Stimulated activated CD8-positive, alpha-beta memory T cell treated with anti-CD3 and anti-CD28 coated beads, Interleukin-4, amount 100 ng/mL, for 48 hours (primary cell): ENCODE data around the gene ERC1.
"Not testable (repeated sequence)": the region's sequence is repeated elsewhere in the genome, so short reads cannot be mapped to it uniquely, and the experiment has no call there.

Source experiments
- DNase-seq: peaks from one replicate; pipeline ENCODE4 v3.0.0-alpha.2; 2020

The ERC1 gene

DNA sequence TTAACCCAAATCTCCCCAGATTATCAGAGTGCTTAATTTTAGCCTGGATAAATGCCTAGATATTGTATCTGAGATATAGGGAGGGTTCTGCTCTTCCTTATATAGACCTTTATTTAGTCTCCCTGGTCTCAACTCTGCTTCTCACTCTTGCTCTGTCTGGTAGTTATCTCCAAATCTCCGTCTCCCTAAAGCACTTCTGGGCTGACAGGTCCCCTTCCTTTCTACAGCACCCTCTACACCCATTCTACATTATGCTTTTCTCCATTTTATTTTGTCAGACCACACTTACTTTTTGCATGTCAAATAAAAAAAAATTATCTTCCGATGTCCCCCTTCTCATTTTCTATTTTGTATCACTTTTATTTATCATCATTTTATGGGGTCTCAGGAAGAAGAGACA, 2.0 kb upstream of the ERC1 start:
- no peak for DNase-seq

DNA sequence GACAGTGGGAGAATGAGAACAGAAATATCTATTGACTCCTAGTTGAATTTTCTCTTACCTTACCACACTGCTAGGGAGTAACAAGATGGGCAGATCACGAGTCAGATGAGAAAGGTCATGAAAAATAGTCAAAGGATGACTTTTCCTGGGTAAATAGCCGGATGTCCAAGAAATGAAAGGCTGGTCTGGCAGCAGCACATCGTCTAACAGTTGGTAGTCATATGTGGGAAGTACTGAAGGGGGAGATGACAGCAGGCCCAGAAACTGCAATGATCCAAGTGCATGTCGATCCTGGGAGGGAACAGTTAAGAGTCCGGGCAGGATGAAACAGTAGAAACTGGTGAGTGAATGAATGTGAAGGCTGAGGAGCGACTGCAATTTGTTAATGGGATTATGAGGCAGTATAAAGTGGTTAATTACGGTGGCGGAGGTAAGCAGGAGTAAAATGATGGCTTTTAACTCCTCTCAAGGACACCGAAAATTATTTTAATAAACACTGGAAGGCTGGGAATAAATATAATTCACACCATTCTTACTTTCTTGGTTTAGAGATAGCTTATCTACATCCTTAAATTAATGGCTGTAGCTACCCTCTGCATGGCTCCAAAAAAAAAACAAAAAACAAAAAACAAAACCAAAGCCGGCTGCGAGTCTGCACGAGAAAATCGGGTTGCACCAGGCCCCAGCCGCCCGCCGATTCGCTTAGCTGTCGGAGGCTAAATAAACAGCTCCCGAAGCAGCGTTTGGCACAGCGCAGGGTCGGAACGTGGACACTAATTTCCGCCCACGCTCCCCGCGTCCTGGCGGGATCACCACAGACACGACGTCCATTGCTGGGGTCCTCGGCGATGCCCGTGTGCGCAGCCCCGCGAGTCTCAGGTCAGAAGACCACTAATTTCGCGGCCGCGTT, 1.0 kb upstream of the ERC1 start:
- DNase-seq, result peak; percentile 74

- peak; percentile 57 for DNase-seq
Measured at GRCh38 chr12:991350-992333, 619 bp downstream of the ERC1 start.

DNA sequence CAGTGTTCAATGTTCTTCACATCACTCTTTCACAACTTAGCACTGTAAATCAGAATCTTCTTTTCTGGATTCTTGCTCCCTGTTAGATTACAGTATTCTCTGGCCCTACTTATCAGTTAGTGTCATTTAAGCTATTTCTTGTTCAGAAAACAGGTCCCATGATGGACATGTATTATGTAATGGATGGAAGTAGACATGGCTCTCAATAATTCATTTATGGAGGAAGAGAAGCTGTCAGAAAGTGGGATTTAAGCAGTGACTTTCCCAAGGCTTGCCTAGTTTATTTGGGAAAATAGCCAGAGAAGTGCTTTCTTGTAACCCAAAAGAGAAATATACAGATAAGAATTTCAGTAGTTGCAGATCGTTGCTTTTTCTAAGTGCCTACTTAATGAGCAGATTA, 1.6 kb downstream of the ERC1 start:
- DNase-seq, result no peak

- DNase-seq, result no peak
Measured at GRCh38 chr12:996881-997280, 5.9 kb downstream of the ERC1 start.

GRCh38 chr12:997505-997904, 6.5 kb downstream of the ERC1 start:
- DNase-seq, result no peak

GRCh38 chr12:998020-998874, 7.2 kb downstream of the ERC1 start:
- DNase-seq, result no peak

GRCh38 chr12:999736-1000135, 8.7 kb downstream of the ERC1 start:
- DNase-seq, result not testable (repeated sequence)

GRCh38 chr12:1001507-1001906, 10.5 kb downstream of the ERC1 start:
- no peak for DNase-seq

DNA sequence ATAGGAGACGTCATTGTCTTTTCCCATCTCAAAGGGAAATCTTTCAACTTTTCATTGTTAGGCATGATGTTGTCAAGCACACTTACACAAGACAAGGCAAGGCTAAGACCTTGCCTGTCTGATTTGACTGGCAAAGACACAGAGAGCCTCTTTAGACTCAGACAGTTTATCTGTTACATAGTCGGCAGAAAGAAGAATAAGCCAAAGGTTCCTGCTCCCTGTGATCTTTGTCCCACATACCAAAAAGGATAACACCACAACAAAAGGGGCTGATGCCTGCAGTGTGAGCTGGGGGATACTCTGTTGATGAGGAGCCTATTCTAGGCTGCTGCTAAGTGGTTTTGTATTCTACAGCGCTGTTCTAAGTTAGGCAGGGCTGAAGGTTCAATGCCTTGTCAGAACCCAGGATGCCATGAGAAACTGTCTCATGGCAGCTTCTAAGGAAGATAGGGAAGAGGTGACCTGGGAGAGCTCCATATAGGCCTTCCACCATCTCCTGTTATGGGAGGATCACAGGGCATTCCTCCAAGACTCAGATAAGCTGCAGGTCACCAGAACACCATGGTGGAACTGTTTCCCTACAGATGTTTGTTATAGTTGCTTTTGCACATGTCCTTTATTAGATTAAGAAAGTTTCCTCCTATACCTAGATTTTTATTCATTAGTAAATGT, 12.7 kb downstream of the ERC1 start:
- no peak for DNase-seq

DNA sequence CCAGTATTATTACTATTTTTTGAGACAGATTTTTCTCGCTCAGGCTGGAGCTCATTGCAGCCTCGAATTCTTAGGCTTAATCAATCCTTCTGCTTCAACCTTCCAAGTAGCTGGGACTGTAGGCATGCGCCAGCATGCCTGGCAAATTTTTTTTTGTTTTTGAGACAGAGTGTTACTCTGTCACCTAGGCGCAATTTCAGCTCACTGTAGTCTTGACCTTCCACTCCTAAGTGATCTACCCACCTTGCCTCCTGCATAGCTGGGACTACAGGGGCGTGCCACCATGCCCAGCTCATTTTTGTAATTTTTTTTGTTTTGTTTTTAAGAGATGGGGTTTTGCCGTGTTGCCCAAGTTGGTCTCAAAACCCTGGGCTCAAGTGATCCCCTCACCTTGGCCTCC, 15.2 kb downstream of the ERC1 start:
- no peak for DNase-seq

DNA sequence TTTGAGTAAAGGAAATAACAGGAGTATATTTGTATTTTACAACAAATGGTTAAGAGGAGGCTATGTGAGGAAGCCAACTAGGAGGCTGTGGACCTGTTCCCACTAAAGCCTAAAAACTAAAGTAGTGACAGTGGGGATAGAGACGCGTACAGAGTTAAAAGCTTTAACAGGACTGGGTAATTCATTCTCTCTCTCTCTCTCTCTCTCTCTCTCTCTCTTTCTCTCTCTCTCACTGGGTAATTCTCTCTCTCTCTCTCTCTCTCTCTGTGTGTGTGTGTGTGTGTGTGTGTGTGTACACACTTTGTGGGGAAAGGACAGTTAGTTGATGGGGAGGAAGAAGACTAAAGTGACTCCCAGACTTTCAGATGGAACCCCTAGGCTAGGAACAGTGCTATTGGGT, 16.3 kb downstream of the ERC1 start:
- no peak for DNase-seq

GRCh38 chr12:1007994-1008393, 17.0 kb downstream of the ERC1 start:
- DNase-seq, result no peak

DNA sequence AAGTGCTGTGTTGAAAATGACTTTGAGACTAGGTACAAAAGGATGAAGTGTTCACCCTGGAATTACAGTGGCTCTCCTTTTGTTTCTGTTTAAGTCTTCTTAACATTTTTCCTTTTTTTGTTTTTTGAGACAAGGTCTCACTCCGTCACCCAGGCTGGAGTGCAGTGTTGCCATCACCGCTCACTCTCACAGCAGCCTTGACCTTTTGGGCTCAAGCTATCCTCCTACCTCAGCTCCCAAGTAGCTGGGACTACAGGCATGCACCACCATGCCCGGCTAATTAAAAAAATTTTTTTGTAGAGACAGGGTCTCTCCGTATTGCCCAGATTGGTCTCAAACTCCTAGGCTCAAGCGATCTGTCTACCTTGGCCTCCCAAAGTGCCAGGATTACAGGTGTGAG, 20.1 kb downstream of the ERC1 start:
- DNase-seq, result no peak

- DNase-seq, result no peak
Measured at GRCh38 chr12:1013618-1014489, 22.8 kb downstream of the ERC1 start.

DNA sequence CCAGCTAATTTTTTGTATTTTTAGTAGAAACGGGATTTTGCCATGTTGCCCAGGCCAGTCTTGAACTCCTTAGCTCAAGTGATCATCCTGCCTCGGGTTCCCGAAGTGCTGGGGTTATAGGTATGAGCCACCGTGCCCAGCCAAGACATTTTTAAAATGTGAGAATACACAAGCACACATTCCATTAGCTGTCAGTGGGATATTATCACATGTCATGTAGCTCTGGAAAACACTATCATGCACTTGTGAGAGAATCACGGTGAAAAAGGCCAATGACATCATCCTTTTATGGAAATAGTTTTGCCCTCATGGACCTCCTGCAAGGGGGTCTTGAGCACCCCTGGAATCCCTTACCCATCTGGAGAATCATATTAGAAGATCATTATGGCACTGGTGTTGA, 28.3 kb downstream of the ERC1 start:
- DNase-seq, result no peak

GRCh38 chr12:1020389-1020788, 29.4 kb downstream of the ERC1 start:
- DNase-seq, result no peak

DNA sequence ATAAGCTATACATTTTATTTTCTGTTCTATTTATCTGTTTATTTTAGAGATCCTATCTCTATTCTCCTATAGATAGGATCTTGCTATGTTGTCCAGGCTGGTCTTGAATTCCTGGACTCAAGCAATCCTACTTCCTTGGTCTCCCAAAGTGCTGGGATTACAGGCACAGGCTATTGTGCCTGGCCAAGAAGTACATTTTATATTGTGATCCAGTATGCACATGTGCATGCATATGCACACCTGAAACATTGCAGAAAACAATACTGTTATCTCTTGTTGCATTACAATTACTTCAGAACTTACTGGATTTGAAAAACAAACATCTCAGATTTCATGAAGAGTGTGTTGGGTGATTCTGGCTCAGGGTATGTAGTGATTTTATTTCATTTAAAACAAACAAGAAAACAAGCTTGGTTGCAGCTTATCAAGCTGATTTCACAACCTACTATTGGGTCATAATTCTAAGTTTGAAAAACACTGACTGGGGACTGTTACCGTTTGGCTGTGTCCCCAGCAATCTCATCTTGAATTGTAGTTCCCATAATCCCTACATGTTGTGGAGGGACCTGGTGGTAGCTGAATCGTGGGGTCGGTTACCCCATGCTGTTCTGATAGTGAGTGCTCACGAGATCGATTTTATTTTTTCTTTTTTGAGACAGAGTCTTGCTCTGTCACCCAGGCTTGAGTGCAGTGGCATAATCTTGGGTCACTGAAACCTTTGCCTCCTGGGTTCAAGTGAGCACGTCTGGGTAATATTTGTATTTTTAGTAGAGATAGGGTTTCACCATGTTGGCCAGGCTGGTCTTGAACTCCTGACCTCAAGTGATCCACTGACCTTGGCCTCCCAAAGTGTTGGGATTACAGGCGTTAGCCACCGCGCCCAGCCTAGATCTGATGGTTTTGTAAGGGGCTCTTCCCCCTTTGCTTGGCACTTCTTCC, 31.3 kb downstream of the ERC1 start:
- no peak for DNase-seq

DNA sequence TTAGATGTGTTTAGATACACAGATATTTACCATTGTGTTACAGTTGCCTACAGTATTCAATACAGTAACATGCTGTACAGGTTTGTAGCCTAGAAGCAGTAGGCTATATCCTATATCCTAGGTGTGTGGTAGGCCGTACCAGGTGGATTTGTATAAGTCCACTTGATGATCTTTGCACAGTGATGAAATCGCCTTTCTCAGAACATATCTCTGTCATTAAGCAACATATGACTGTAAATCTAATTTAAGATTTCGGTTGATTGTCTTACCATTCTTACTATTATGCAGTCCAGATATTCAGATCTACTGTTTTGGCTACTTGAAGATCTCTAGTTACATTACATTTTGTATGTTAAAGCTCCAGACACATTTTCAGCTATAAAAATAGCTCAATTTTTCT, 39.8 kb downstream of the ERC1 start:
- DNase-seq, result no peak

DNA sequence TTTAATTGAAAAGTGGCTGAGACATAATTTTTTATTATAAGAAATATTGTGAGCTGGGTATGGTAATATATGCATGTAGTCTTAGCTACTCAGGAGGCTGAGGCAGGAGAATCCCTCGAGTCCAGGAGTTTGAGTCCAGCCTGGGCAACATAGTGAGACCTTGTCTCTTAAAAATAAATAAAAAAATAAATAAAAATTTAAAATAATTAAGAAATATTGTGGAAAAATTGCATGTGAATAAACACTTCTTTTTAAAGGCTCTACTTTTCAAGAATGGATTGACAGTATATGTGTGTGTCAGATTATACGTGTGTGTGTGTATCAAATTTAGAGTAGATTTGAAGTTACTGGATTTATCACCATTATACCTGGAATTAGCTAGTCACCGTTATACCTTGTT, 43.2 kb downstream of the ERC1 start:
- DNase-seq, result no peak
